HG02678 (cell line): ENCODE data around the gene MARCO.

ENCODE experiments used
- ATAC-seq: cut with Tn5 transposase; IDR thresholded peaks from one replicate; pipeline ENCODE4 v1.9.1; 2021; ENCODE audit warnings: mild to moderate bottlenecking, moderate library complexity; ENCODE audit not compliant: unreplicated experiment

Gene MARCO, protein sequence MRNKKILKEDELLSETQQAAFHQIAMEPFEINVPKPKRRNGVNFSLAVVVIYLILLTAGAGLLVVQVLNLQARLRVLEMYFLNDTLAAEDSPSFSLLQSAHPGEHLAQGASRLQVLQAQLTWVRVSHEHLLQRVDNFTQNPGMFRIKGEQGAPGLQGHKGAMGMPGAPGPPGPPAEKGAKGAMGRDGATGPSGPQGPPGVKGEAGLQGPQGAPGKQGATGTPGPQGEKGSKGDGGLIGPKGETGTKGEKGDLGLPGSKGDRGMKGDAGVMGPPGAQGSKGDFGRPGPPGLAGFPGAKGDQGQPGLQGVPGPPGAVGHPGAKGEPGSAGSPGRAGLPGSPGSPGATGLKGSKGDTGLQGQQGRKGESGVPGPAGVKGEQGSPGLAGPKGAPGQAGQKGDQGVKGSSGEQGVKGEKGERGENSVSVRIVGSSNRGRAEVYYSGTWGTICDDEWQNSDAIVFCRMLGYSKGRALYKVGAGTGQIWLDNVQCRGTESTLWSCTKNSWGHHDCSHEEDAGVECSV

DNA sequence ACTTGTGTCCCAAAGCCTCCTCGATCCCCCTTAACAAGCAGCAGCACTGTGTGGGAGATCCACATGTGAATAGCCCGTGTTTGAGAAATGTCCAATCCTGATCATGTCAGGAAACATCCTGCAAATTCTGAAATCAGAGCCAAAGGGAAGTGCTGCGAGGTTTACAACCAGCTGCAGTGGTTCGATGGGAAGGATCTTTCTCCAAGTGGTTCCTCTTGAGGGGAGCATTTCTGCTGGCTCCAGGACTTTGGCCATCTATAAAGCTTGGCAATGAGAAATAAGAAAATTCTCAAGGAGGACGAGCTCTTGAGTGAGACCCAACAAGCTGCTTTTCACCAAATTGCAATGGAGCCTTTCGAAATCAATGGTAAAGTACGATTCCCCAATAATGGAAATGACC, at the start of gene MARCO:
TSS of gene MARCO (plus strand) at position 164 of the 400 bp plus-strand sequence. CDS start at position 271, 107 bp downstream.
- no peak for ATAC-seq

GRCh38 chr2:118893100-118893499, 48.9 kb upstream of the MARCO start:
- no peak for ATAC-seq

DNA sequence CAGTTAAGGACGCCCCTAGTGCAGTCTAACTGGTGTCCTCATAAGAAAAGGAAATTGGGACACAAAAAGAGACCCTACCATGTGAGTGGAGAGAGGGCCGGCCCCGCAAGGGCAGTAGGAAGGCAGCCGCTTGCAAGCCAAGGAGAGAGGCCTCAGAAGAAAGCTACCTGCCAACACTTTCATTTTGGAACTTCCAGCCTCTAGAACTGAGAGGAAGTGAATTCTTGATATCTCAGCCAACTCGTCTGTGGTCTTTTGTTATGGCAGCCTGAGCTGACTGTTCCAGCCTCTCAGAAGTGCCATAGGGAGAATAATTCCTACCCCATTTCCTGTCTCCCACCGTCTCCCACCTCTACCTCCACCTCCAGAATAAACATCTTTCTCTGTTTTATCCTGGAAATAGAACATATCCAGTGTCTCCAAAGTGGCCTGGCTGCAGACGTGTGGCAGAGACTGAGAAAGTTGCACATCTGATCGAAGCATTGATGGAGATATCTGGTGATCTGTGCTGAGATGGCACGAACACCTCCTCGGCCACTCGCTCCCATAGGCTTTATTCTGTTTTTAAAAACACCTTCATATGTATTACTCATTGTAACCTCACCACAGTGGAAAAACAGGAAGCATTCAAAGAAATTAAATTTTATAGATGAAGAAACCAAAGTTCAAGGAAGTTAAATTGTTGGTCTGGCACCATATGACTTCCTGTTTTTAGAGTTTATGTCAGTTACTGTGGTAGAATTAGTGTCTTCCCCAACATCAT, 39.5 kb upstream of the MARCO start:
- ATAC-seq = no peak

DNA sequence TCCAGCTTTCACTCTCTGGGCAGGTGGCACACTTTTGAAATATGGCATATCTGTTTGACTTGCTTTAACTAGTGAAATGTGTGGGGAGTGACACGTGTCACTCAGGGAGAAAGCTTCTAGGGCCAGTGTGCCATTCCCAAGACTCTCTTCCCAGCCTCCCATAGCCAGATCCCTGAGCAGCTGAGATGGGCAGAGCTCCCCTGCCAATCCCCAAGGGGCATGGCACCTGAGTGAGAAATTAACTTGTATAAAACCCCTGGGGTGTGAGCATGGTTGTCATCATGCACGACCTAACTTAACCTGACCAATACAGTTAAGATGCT, 39.0 kb upstream of the MARCO start:
- ATAC-seq = no peak

- ATAC-seq = no peak
Observed at GRCh38 chr2:118903551-118904479, 38.2 kb upstream of the MARCO start.

GRCh38 chr2:118905206-118905605, 36.8 kb upstream of the MARCO start:
- no peak for ATAC-seq

DNA sequence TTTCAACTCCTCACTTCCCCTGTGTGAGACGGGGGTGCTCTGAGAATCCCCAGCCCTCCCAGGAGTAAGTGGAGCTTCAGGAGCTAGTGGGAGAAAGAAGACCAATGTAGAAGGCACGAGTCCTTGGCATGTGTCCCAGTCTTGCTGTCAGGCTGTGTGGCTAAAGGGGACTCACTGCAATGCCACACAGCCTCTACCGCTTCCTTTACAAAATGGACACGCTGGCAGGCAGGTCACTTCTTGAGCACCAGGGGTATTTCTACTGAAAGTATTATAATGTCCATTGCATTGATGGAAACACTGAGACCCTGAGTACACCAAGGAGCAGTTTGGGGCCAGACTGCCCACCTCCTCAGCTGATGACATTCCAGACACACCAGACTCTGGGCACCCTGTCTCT, 35.8 kb upstream of the MARCO start:
- no peak for ATAC-seq

DNA sequence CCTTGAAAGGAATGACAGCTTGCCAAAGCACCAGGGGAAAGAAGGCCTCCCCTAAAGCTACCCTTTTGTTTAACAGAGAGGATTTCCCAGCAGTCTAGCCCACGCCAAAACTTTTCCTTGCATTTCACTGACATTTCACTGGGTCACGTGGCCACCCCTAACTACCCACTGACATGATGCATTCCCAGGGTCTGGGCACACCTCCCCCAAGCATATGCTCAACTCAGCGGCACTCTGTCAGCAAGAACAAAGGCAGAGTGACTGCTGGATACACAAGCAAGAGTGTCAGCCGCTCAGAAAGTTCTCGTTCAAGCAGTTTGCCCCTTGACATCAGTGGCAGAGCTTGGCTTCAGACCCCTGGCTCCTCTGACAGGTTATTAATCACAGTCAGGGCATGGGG, 34.2 kb upstream of the MARCO start:
- ATAC-seq = no peak

- no peak for ATAC-seq
Observed at GRCh38 chr2:118909191-118909590, 32.8 kb upstream of the MARCO start.

- no peak for ATAC-seq
Observed at GRCh38 chr2:118911166-118911856, 30.7 kb upstream of the MARCO start.

DNA sequence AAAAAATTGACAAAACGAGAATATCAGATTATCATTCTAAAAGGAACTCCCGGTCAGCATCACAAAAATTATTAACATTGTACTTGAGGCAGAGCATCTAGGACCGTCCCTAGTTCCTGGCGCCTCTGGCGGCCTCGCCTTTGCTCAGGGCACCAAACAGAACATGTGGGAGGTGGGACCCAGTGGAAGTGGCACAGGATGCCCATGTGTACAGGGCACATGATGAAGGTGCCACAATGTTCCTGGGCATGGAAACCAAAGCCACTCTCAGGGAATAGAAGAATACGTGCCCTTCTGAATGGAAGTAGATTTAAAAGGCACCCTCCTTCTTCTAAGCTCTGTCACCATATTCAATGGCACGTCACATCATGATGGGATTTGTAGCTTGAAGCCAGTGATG, 30.1 kb upstream of the MARCO start:
- no peak for ATAC-seq

- ATAC-seq = no peak
Observed at GRCh38 chr2:118913131-118913802, 28.7 kb upstream of the MARCO start.

- no peak for ATAC-seq
Observed at GRCh38 chr2:118913803-118914645, 28.0 kb upstream of the MARCO start.

- no peak for ATAC-seq
Observed at GRCh38 chr2:118914721-118915453, 27.1 kb upstream of the MARCO start.

GRCh38 chr2:118918017-118918416, 24.0 kb upstream of the MARCO start:
- no peak for ATAC-seq

DNA sequence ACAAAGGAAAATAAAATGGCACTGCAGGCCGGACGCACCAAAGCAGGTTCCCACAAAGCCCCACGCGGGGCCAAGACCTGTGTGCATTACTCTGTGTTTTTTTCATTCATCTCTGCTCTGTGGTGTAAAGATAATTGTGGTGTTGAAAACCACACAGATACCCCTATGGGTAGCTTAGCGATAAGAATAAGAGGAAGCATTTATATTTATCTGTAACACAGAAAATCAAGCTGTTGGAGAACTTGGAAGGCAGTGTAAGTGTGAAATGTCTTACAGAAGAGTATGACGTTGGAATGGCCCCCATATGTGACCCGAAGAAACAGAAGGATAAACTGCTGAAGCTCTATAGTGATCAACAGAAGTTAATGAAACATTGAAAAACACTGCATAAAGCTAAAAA, 20.3 kb upstream of the MARCO start:
- ATAC-seq = no peak

GRCh38 chr2:118922254-118922653, 19.7 kb upstream of the MARCO start:
- no peak for ATAC-seq

GRCh38 chr2:118923371-118923770, 18.6 kb upstream of the MARCO start:
- ATAC-seq = no peak
